ENCODE measurements around the gene RET.

The RET gene

DNA sequence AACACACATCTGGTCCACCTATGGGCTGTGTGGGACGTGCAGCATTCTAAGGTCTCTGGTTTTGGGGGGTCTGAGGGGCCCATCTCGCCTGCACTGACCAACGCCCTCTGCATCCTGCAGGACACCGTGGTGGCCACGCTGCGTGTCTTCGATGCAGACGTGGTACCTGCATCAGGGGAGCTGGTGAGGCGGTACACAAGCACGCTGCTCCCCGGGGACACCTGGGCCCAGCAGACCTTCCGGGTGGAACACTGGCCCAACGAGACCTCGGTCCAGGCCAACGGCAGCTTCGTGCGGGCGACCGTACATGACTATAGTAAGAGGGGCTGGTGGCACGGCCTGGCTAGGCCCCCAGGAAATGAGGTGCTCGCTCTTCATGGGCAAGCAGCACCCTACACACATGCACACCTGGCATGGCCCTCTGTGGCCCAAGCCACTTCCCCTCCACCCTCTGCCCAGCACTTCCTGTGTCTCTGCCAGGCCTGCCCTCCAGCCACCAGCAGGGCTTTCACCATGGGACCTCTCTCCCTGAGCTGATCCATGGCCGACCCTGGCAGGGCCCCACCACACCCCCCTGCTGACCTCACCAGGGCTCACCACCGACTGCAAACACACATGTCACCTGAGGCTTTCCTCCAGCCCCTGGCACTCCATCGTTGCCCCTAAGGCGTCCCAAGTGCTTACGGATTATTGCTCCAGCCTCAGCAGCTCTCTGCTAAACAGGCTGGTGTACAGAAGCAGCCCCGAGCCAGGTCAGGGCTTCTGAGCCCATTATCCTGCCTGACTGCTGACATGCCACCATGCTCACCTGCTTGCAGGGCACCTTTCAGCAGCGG is 29.6 kb downstream of the RET start:
- no peak for DNase-seq (ENCODE audit: low read depth)
- H3K4me3 ChIP-seq (ENCODE audit: low read length) = no peak overlapping the region
- TF ChIP-seq, protein P1, sequence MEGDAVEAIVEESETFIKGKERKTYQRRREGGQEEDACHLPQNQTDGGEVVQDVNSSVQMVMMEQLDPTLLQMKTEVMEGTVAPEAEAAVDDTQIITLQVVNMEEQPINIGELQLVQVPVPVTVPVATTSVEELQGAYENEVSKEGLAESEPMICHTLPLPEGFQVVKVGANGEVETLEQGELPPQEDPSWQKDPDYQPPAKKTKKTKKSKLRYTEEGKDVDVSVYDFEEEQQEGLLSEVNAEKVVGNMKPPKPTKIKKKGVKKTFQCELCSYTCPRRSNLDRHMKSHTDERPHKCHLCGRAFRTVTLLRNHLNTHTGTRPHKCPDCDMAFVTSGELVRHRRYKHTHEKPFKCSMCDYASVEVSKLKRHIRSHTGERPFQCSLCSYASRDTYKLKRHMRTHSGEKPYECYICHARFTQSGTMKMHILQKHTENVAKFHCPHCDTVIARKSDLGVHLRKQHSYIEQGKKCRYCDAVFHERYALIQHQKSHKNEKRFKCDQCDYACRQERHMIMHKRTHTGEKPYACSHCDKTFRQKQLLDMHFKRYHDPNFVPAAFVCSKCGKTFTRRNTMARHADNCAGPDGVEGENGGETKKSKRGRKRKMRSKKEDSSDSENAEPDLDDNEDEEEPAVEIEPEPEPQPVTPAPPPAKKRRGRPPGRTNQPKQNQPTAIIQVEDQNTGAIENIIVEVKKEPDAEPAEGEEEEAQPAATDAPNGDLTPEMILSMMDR (conservative IDR thresholded peaks at IDR 0.05; ENCODE audit: low read depth, low read length) = no peak

DNA sequence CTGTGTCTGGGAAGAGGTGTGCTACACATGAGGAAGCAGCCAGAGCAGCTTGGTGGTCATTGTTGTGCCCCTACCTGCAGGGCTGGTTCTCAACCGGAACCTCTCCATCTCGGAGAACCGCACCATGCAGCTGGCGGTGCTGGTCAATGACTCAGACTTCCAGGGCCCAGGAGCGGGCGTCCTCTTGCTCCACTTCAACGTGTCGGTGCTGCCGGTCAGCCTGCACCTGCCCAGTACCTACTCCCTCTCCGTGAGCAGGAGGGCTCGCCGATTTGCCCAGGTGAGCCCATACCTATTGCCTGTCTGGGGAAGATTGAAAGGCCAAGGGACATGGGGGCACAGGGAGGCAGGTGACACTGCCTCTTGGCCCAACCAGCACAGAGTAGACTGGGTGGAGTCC is 32.1 kb downstream of the RET start:
- no peak overlapping the region for H3K4me3 ChIP-seq (ENCODE audit: low read length)
- DNase-seq (ENCODE audit: low read depth) = no peak
- TF ChIP-seq, protein P1 (conservative IDR thresholded peaks at IDR 0.05; ENCODE audit: low read depth, low read length) = no peak

- H3K4me3 ChIP-seq (ENCODE audit: low read length) = no peak overlapping the region
- TF ChIP-seq, protein P1 (conservative IDR thresholded peaks at IDR 0.05; ENCODE audit: low read depth, low read length) = no peak
- DNase-seq (ENCODE audit: low read depth) = no peak
Measured at GRCh38 chr10:43109671-43110249, 32.9 kb downstream of the RET start.

GRCh38 chr10:43110338-43111071 is 33.6 kb downstream of the RET start:
- no peak overlapping the region for H3K4me3 ChIP-seq (ENCODE audit: low read length)
- TF ChIP-seq, protein P1 (conservative IDR thresholded peaks at IDR 0.05; ENCODE audit: low read depth, low read length) = no peak
- no peak for DNase-seq (ENCODE audit: low read depth)

DNA sequence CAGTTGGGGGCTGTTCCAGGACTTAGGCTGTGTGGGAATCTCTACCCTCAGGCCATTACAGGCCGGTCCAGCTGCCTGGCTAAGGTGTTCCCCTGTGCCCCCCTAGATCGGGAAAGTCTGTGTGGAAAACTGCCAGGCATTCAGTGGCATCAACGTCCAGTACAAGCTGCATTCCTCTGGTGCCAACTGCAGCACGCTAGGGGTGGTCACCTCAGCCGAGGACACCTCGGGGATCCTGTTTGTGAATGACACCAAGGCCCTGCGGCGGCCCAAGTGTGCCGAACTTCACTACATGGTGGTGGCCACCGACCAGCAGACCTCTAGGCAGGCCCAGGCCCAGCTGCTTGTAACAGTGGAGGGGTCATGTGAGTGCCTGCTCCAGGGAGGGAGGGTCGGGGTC is 34.2 kb downstream of the RET start:
- TF ChIP-seq, protein P1 (conservative IDR thresholded peaks at IDR 0.05; ENCODE audit: low read depth, low read length) = no peak
- H3K4me3 ChIP-seq (ENCODE audit: low read length) = no peak overlapping the region
- DNase-seq (ENCODE audit: low read depth) = no peak

GRCh38 chr10:43111921-43112607 is 35.2 kb downstream of the RET start:
- DNase-seq (ENCODE audit: low read depth) = no peak
- H3K4me3 ChIP-seq (ENCODE audit: low read length) = no peak overlapping the region
- TF ChIP-seq, protein P1 (conservative IDR thresholded peaks at IDR 0.05; ENCODE audit: low read depth, low read length) = no peak
